Left lung (tissue), 10 donors: Measurements from ENCODE around the gene SGCG. TPM values are rescaled to one million over a fixed set of nuclear protein-coding genes. Genes with fewer than 3 reads are reported as not detected.

ENCODE experiments used
- ATAC-seq: fragments of 200-7000 bp; cut with Tn5 transposase; one replicate; pipeline ENCODE4 v1.9.1; 2020; ENCODE audit warnings: moderate library complexity
- DNase-seq, 4 donors: peaks; one replicate each; pipeline ENCODE4 v3.0.0-alpha.2; 2013 to 2020
- H3K27ac ChIP-seq, 2 donors: fragments of 200-600 bp; sonication (generic) in 1 of 2; one replicate each; pipeline versions ENCODE4 v1.5.0 to v1.8.0; 2020 to 2021
- H3K27me3 ChIP-seq, 2 donors: fragments of 200-600 bp; sonication (generic) in 1 of 2; one replicate each; pipeline versions ENCODE4 v1.5.0 to v1.8.0; 2020 to 2021
- H3K36me3 ChIP-seq, 2 donors: fragments of 200-600 bp; sonication (generic) in 1 of 2; one replicate each; pipeline versions ENCODE4 v1.5.0 to v1.8.0; 2020 to 2021
- H3K4me1 ChIP-seq, 2 donors: fragments of 200-600 bp; one replicate each; pipeline ENCODE4 v1.8.0; 2021
- H3K4me3 ChIP-seq, 2 donors: fragments of 200-600 bp; sonication (generic) in 1 of 2; one replicate each; pipeline versions ENCODE4 v1.5.0 to v1.8.0; 2020 to 2021; ENCODE audit warnings: mild to moderate bottlenecking in 1 of 2
- H3K9me3 ChIP-seq, 2 donors: fragments of 200-600 bp; sonication (generic) in 1 of 2; one replicate each; pipeline versions ENCODE4 v1.5.0 to v1.8.0; 2020 to 2021
- CTCF ChIP-seq, 2 donors: fragments of 200-600 bp; sonication (generic) in 1 of 2; IDR thresholded peaks; one replicate each; pipeline versions ENCODE4 v1.5.0 to v1.8.0; 2021; ENCODE audit warnings: antibody characterized with exemption in 2 of 2
- intact Hi-C, 2 donors: fragments of 100-400 bp; cut with DNase I; formaldehyde crosslinking; loops; one replicate each; pipeline versions ENCODE4 v1.11.2 to v1.14.2; 2022
- polyA plus RNA-seq, 6 donors: library from polyadenylated mRNA; unstranded; fragments of 120-200 nt; gene quantifications; one replicate each; pipeline ENCODE4 v1.2.1, GENCODE V29; 2013; ENCODE audit not compliant: insufficient read length in 6 of 6
- total RNA-seq, 2 donors: library from RNA; stranded (reverse); fragmentation: NEBNext Ultra II Directional; extraction: Animal tissue kit (Norgen Biotek cat#: 25700); gene quantifications; one replicate each; pipeline ENCODE4 v1.2.1, GENCODE V29; 2021
- donor health status: DM: no; HTN: yes; CAD: no.
- donor health status: DM: no; HTN: no; CAD: no.

Gene SGCG
- total and polyA plus RNA-seq, 8 donors: 2.1 to 16.4 (median 12.5) TPM

- intact Hi-C loops: no loop called here
- H3K9me3 ChIP-seq: peaks cover 0 to 4% of the 10 kb centered on the region in 2 donors
- TF ChIP-seq CTCF (IDR thresholded peaks at IDR 0.05): no peak
- no peak for ATAC-seq
- H3K4me3 ChIP-seq: no peak overlapping the region
- no peaks in the 10 kb centered on the region for H3K4me1 ChIP-seq
- no peaks in the 10 kb centered on the region for H3K27me3 ChIP-seq
- no peaks in the 10 kb centered on the region for H3K36me3 ChIP-seq
- DNase-seq: no peak
- no peak overlapping the region for H3K27ac ChIP-seq
Measured at GRCh38 chr13:23202383-23202782, 21.6 kb downstream of the SGCG start.

- TF ChIP-seq CTCF (IDR thresholded peaks at IDR 0.05): no peak
- Histone ChIP-seq H3K36me3 (no peaks in the 10 kb centered on the region), H3K4me3 (no peak overlapping the region), H3K27ac (no peak overlapping the region), H3K27me3 (no peaks in the 10 kb centered on the region), H3K9me3 (peaks cover 0 to 4% of the 10 kb centered on the region in 2 donors), H3K4me1 (no peaks in the 10 kb centered on the region)
- intact Hi-C loops: no loop called here
- DNase-seq (no peak), ATAC-seq (no peak)
Measured at GRCh38 chr13:23203516-23203915, 22.7 kb downstream of the SGCG start.

GRCh38 chr13:23205807-23206206 is 25.0 kb downstream of the SGCG start:
- DNase-seq: no peak
- intact Hi-C loops: no loop called here
- Histone ChIP-seq H3K4me1 (no peaks in the 10 kb centered on the region), H3K4me3 (no peak overlapping the region), H3K9me3 (peaks cover 0 to 4% of the 10 kb centered on the region in 2 donors), H3K27me3 (no peaks in the 10 kb centered on the region), H3K27ac (no peak overlapping the region), H3K36me3 (no peaks in the 10 kb centered on the region)
- ATAC-seq: no peak
- no peak for TF ChIP-seq CTCF (IDR thresholded peaks at IDR 0.05)

GRCh38 chr13:23212671-23213070 is 31.9 kb downstream of the SGCG start:
- no peak for ATAC-seq
- Histone ChIP-seq H3K4me1 (no peaks in the 10 kb centered on the region), H3K4me3 (no peak overlapping the region), H3K9me3 (peaks cover 0 to 8% of the 10 kb centered on the region in 2 donors), H3K36me3 (no peaks in the 10 kb centered on the region), H3K27me3 (no peaks in the 10 kb centered on the region), H3K27ac (no peak overlapping the region)
- no peak for TF ChIP-seq CTCF (IDR thresholded peaks at IDR 0.05)
- intact Hi-C loops: no loop called here
- peak in 2 of 4 donors; percentile 5 to 50 for DNase-seq

- Histone ChIP-seq H3K36me3 (no peaks in the 10 kb centered on the region), H3K4me3 (no peak overlapping the region), H3K4me1 (no peaks in the 10 kb centered on the region), H3K27ac (no peak overlapping the region), H3K27me3 (no peaks in the 10 kb centered on the region), H3K9me3 (no peaks in the 10 kb centered on the region)
- intact Hi-C loops: no loop called here
- no peak for DNase-seq
- no peak for TF ChIP-seq CTCF (IDR thresholded peaks at IDR 0.05)
- ATAC-seq: no peak
Measured at GRCh38 chr13:23231241-23231640, 50.5 kb downstream of the SGCG start.
